GM12878 (cell line): ENCODE measurements around the gene LIMA1. TPM values are rescaled to one million over a fixed set of nuclear protein-coding genes. Genes with fewer than 3 reads are reported as not detected.

Experiments used
- ATAC-seq: fragments of 200-7000 bp; cut with Tn5 transposase; 3 replicates; pipeline ENCODE4 v1.9.1; 2020; ENCODE audit warnings: mild to moderate bottlenecking, moderate library complexity
- BruUV-seq: library from RNA; stranded (reverse); fragments of 400-500 nt; replicated peaks from 2 replicates; lab custom pipeline; 2021; lab: Mats Ljungman, UMichigan
- CTCF ChIA-PET: fragments of 300-600 bp; sonication (Branson Sonifier 250); formaldehyde crosslinking; extraction: SDS; loops from one replicate; lab custom pipeline; 2021; ENCODE audit warnings: inconsistent platforms; lab: Yijun Ruan, JAX
- POLR2A ChIA-PET: fragments of 350-600 bp; formaldehyde crosslinking; extraction: SDS; loops from one replicate; lab custom pipeline; 2021; ENCODE audit warnings: inconsistent platforms; lab: Charles Lee
- RAD21 ChIA-PET: fragments of 300-600 bp; sonication (Branson Sonifier 250); formaldehyde crosslinking; loops from one replicate; lab custom pipeline; 2023; ENCODE audit warnings: antibody characterized with exemption; ENCODE audit not compliant: unreplicated experiment; lab: Charles Lee
- SMC1A ChIA-PET: fragments of 300-600 bp; sonication (Branson Sonifier 250); formaldehyde crosslinking; loops from one replicate; lab custom pipeline; 2023; ENCODE audit not compliant: unreplicated experiment, uncharacterized antibody; lab: Charles Lee
- DNase-seq: peaks from one replicate; pipeline ENCODE4 v3.0.0-alpha.2; 2011; ENCODE audit warnings: low read depth, low spot score
- FAIRE-seq: peaks from 3 replicates; lab custom pipeline; 2011; peaks lifted over from hg19 to GRCh38; lab: Jason Lieb, UNC
- H2AFZ ChIP-seq: 2 replicates; pipeline ENCODE4 v1.6.0; 2011; ENCODE audit warnings: low read depth, low read length, control low read depth; ENCODE audit not compliant: control insufficient read depth
- H3K27ac ChIP-seq: 2 replicates; pipeline ENCODE4 v1.5.1; 2011; ENCODE audit warnings: control low read depth; ENCODE audit not compliant: control insufficient read depth, insufficient read depth
- H3K27me3 ChIP-seq, 2 experiments: replicated peaks in 1 of 2; 2 replicates each; pipeline versions ENCODE4 v1.6.0 to v1.6.1; 2011; ENCODE audit warnings: low read length in 1 of 2; ENCODE audit not compliant: control insufficient read depth in 2 of 2, insufficient read depth in 2 of 2
- H3K36me3 ChIP-seq, 2 experiments: 2 replicates each; pipeline ENCODE4 v1.5.1; 2011; ENCODE audit warnings: low read length in 1 of 2; ENCODE audit not compliant: control insufficient read depth in 2 of 2, insufficient read depth in 2 of 2
- H3K4me1 ChIP-seq: 2 replicates; pipeline ENCODE4 v1.6.1; 2011; ENCODE audit warnings: mild to moderate bottlenecking, low read length, moderate library complexity, mixed read lengths; ENCODE audit not compliant: control insufficient read depth, insufficient read depth
- H3K4me2 ChIP-seq: 2 replicates; pipeline ENCODE4 v1.6.0; 2011; ENCODE audit warnings: control low read depth; ENCODE audit not compliant: control insufficient read depth, insufficient read depth
- H3K4me3 ChIP-seq: fragments of 200-600 bp; sonication (generic); 2 replicates; pipeline ENCODE4 v1.5.1; 2016
- H3K79me2 ChIP-seq: 2 replicates; pipeline ENCODE4 v1.6.0; 2011; ENCODE audit warnings: low read length; ENCODE audit not compliant: control insufficient read depth, insufficient read depth
- H3K9ac ChIP-seq: 2 replicates; pipeline ENCODE4 v1.8.0; 2011; ENCODE audit warnings: low read length, control low read depth, mixed read lengths; ENCODE audit not compliant: control insufficient read depth, insufficient read depth
- H3K9me3 ChIP-seq: replicated peaks from 3 replicates; pipeline ENCODE4 v1.5.1; 2011; ENCODE audit warnings: mild to moderate bottlenecking, low read length; ENCODE audit not compliant: control insufficient read depth, insufficient read depth
- H4K20me1 ChIP-seq: 2 replicates; pipeline ENCODE4 v1.6.0; 2011; ENCODE audit not compliant: control insufficient read depth, insufficient read depth
- BACH1 ChIP-seq: fragments of 450-650 bp; IDR thresholded peaks from 2 replicates; pipeline ENCODE4 v1.6.1; 2017; ENCODE audit warnings: mild to moderate bottlenecking, borderline replicate concordance
- HDGF ChIP-seq: fragments of 450-650 bp; IDR thresholded peaks from 2 replicates; pipeline ENCODE4 v1.6.1; 2016; ENCODE audit warnings: antibody characterized with exemption
- NKRF ChIP-seq: fragments of 450-650 bp; conservative IDR thresholded peaks from 2 replicates; pipeline ENCODE4 v1.6.1; 2017; ENCODE audit warnings: mild to moderate bottlenecking, moderate library complexity
- RAD21 ChIP-seq: IDR thresholded peaks from 2 replicates; pipeline ENCODE4 v1.6.1; 2011; ENCODE audit warnings: mild to moderate bottlenecking, low read depth, low read length, moderate library complexity; ENCODE audit not compliant: insufficient read depth
- RAD51 ChIP-seq: fragments of 450-650 bp; IDR thresholded peaks from 2 replicates; pipeline ENCODE4 v1.6.1; 2016; ENCODE audit warnings: moderate library complexity, mild to moderate bottlenecking, inconsistent platforms
- RB1 ChIP-seq: fragments of 450-650 bp; formaldehyde crosslinking; IDR thresholded peaks from 2 replicates; pipeline ENCODE4 v1.6.1; 2017; ENCODE audit warnings: mild to moderate bottlenecking, borderline replicate concordance
- RCOR1 ChIP-seq: conservative IDR thresholded peaks from 2 replicates; pipeline ENCODE4 v1.6.1; 2012; ENCODE audit warnings: low read depth, low read length, improper control_type of control experiment
- TARDBP ChIP-seq: IDR thresholded peaks from 2 replicates; pipeline ENCODE4 v1.6.1; 2016; ENCODE audit warnings: borderline replicate concordance
- YY1 ChIP-seq: IDR thresholded peaks from 2 replicates; pipeline ENCODE4 v1.6.1; 2011; ENCODE audit warnings: low read depth, mild to moderate bottlenecking, low read length
- WGBS: methylation state at CpG from one replicate; pipeline ENCODE4 v1.1.6; 2016; ENCODE audit warnings: low lambda C conversion rate; ENCODE audit not compliant: insufficient replicate concordance, insufficient coverage; ENCODE audit errors: missing lambda C conversion rate; 5-methylcytosine and 5-hydroxymethylcytosine counted together
- in situ Hi-C: fragments of 300-500 bp; cut with MboI; formaldehyde crosslinking; loops from 9 replicates; pipeline ENCODE4 v1.14.3; 2018; ENCODE audit warnings: mixed read lengths
- intact Hi-C: fragments of 100-400 bp; cut with micrococcal nuclease; formaldehyde crosslinking; loops from one replicate; pipeline ENCODE4 v1.14.2; 2022; ENCODE audit not compliant: unreplicated experiment
- polyA plus RNA-seq, 11 experiments: library from polyadenylated mRNA; depleted of rRNA in 4 of 11; unstranded in 6 of 11; stranded (reverse) in 5 of 11; fragments of >200 nt; fragmentation: Nextera tagmentation in 4 of 11; fragmentation: Illumina TruSeq in 1 of 11; extraction: Ambion mirVana in 4 of 11; extraction: Trizol in 1 of 11; gene quantifications; 1 replicate in 1 of 11; 2 replicates in 10 of 11; pipeline versions ENCODE4 v1.2.1 to v1.2.3, GENCODE V29; 2011 to 2016; ENCODE audit warnings: inconsistent platforms in 2 of 11, missing spikeins in 2 of 11, low read depth in 1 of 11
- total RNA-seq, 4 experiments: library from RNA; depleted of rRNA in 3 of 4; stranded (reverse); fragments of >200 nt in 3 of 4; fragmentation: Illumina TruSeq in 1 of 4; extraction: Trizol in 1 of 4; gene quantifications; 2 replicates each; pipeline versions ENCODE4 v1.2.1 to v1.2.3, GENCODE V29; 2013 to 2021
- TF ChIP-seq, protein P1 (sequence below): fragments of 450-650 bp; formaldehyde crosslinking; IDR thresholded peaks from 2 replicates; pipeline ENCODE4 v1.5.0; 2022; ENCODE audit warnings: mild to moderate bottlenecking, missing genetic modification characterization

Gene LIMA1
- total and polyA plus RNA-seq, 10 of the 15 experiments (the other 5 are each of a cell fraction or from before 2014, with no cell fraction given) = 53.2 to 109 (median 60.8) TPM

DNA sequence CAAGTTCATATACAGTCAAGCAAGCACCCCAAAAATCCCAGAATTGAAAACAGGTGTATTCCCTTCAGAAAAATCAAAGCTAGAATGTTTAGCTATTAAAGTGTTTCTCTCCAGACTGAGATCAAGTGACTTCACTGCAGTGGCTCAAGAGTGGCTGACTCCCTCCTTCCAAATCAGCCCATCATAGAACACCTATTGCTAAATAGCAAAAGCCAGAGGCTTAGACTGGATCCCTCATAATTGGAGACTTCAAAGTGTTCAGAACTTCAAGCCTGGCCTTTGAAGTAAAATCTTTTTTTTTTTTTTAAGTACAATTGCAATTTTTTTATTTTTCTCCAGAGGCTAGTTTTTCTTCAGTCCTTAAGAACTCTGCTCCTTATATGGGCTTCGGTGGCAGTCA is 66.1 kb downstream of the LIMA1 start:
- no peak overlapping the region for H3K27ac ChIP-seq
- peak overlapping the region; percentile 31; the same call in 1 of the 2 replicates for H3K4me3 ChIP-seq
- in situ Hi-C loops (no loop called here), intact Hi-C loops (no loop called here)
- RAD21 ChIA-PET = no interaction called here
- peaks cover 2% of the 10 kb centered on the region; the same call in 1 of the 2 replicates for H3K4me1 ChIP-seq
- BruUV-seq = no TSS peak
- H3K9ac ChIP-seq = no peak overlapping the region
- no peak overlapping the region for H3K4me2 ChIP-seq
- SMC1A ChIA-PET = interaction anchor here (0.7 to 1.4 kb wide), 9 partner anchors 11 to 89 kb away, joined by 3 to 8 read pairs (median 3); partner anchors contain the start of gene LIMA1
- no peaks in the 10 kb centered on the region for H3K27me3 ChIP-seq
- POLR2A ChIA-PET = interaction anchor here (0.6 kb wide), 1 partner anchor 297 kb away, joined by 3 read pairs; no protein-coding TSS in a partner anchor
- no peak for ATAC-seq
- no peak overlapping the region for H2AFZ ChIP-seq
- peaks cover 88% of the 10 kb centered on the region for H3K79me2 ChIP-seq
- no peaks in the 10 kb centered on the region for H3K9me3 ChIP-seq
- H4K20me1 ChIP-seq = no peaks in the 10 kb centered on the region
- CTCF ChIA-PET = interaction anchor here (2.0 kb wide), 1 partner anchor 105 kb away, joined by 9 read pairs; the partner anchor contains the start of gene COX14
- DNase-seq = no peak
- no peak for FAIRE-seq
- TF ChIP-seq BACH1 = no peak
- no peak for TF ChIP-seq YY1
- TF ChIP-seq NKRF = no peak
- TF ChIP-seq RCOR1 = no peak
- no peak for TF ChIP-seq HDGF
- TF ChIP-seq RAD21 = no peak
- TF ChIP-seq RB1 = no peak
- no peak for TF ChIP-seq RAD51
- TF ChIP-seq, protein P1, sequence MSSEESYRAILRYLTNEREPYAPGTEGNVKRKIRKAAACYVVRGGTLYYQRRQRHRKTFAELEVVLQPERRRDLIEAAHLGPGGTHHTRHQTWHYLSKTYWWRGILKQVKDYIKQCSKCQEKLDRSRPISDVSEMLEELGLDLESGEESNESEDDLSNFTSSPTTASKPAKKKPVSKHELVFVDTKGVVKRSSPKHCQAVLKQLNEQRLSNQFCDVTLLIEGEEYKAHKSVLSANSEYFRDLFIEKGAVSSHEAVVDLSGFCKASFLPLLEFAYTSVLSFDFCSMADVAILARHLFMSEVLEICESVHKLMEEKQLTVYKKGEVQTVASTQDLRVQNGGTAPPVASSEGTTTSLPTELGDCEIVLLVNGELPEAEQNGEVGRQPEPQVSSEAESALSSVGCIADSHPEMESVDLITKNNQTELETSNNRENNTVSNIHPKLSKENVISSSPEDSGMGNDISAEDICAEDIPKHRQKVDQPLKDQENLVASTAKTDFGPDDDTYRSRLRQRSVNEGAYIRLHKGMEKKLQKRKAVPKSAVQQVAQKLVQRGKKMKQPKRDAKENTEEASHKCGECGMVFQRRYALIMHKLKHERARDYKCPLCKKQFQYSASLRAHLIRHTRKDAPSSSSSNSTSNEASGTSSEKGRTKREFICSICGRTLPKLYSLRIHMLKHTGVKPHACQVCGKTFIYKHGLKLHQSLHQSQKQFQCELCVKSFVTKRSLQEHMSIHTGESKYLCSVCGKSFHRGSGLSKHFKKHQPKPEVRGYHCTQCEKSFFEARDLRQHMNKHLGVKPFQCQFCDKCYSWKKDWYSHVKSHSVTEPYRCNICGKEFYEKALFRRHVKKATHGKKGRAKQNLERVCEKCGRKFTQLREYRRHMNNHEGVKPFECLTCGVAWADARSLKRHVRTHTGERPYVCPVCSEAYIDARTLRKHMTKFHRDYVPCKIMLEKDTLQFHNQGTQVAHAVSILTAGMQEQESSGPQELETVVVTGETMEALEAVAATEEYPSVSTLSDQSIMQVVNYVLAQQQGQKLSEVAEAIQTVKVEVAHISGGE (CRISPR knock-in tag) = no peak
- TF ChIP-seq TARDBP = no peak
- WGBS = 93% methylated on average over 1 of the region's 1 CpG
- H3K36me3 ChIP-seq = peaks cover 0 to 5% of the 10 kb centered on the region in 2 experiments; a peak in 2 of 4 replicates
